ENCODE data around the gene MLH3. TPM values are rescaled to one million over a fixed set of nuclear protein-coding genes. Genes with fewer than 3 reads are reported as not detected.

MLH3 gene
- total and polyA plus RNA-seq, 4 donors = 5.8 to 29.7 (median 9.9) TPM

DNA sequence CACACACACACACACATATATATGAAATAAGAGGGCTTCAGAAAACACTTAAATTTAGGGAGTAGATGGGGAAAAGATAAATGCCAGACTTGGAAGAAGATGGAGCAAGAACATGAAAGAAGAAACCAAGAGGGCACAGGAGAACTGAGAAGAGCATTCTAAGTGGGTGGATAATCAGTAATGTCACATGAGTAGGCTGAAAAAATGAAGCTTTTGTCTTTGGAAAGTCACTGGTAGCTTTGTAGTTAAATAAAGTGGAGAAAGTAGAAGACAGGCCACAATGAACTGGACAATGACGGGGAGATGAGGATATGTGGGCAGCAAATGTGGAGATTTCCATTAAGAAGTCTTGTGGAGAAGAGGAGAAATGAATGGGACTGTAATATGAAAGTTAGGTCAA lies 15.9 kb upstream of the MLH3 start (continued):
- no peak for TF ChIP-seq CTCF (IDR thresholded peaks at IDR 0.05; ENCODE audit: low read depth, low read length, missing input control)

GRCh38 chr14:75066691-75067090 lies 15.4 kb upstream of the MLH3 start:
- Histone ChIP-seq H3K4me3 (ENCODE audit: low read depth in 1 of 3, low read length in 3 of 3) (no peak overlapping the region), H3K27me3 (ENCODE audit: control insufficient read depth in 4 of 4, insufficient read depth in 4 of 4, low read length in 3 of 4) (no peaks in the 10 kb centered on the region), H3K27ac (ENCODE audit: low read depth in 1 of 2, low read length in 2 of 2) (no peak overlapping the region), H3K4me1 (ENCODE audit: control insufficient read depth in 4 of 4, insufficient read depth in 4 of 4, low read length in 3 of 4) (peaks cover 3 to 31% (median 13%) of the 10 kb centered on the region in 4 donors), H3K9ac (ENCODE audit: low read depth in 1 of 2, low read length in 2 of 2) (no peak overlapping the region), H3K9me3 (ENCODE audit: control insufficient read depth in 4 of 4, low read length in 3 of 4) (no peaks in the 10 kb centered on the region), H3K36me3 (ENCODE audit: control insufficient read depth in 4 of 4, insufficient read depth in 3 of 4, low read depth in 1 of 4, low read length in 3 of 4) (no peaks in the 10 kb centered on the region)
- no peak for DNase-seq (ENCODE audit: low spot score)
- no peak for TF ChIP-seq JUND (IDR thresholded peaks at IDR 0.05)
- TF ChIP-seq, protein P1, sequence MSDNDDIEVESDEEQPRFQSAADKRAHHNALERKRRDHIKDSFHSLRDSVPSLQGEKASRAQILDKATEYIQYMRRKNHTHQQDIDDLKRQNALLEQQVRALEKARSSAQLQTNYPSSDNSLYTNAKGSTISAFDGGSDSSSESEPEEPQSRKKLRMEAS (IDR thresholded peaks at IDR 0.05) = no peak
- no peak for TF ChIP-seq FOXA2 (IDR thresholded peaks at IDR 0.05)
- WGBS = 95% methylated on average over 3 of the region's 3 CpGs

GRCh38 chr14:75064205-75064567 lies 12.9 kb upstream of the MLH3 start:
- TF ChIP-seq YY1 (IDR thresholded peaks at IDR 0.05) = no peak
- no peak for TF ChIP-seq HNF4G (IDR thresholded peaks at IDR 0.05)

DNA sequence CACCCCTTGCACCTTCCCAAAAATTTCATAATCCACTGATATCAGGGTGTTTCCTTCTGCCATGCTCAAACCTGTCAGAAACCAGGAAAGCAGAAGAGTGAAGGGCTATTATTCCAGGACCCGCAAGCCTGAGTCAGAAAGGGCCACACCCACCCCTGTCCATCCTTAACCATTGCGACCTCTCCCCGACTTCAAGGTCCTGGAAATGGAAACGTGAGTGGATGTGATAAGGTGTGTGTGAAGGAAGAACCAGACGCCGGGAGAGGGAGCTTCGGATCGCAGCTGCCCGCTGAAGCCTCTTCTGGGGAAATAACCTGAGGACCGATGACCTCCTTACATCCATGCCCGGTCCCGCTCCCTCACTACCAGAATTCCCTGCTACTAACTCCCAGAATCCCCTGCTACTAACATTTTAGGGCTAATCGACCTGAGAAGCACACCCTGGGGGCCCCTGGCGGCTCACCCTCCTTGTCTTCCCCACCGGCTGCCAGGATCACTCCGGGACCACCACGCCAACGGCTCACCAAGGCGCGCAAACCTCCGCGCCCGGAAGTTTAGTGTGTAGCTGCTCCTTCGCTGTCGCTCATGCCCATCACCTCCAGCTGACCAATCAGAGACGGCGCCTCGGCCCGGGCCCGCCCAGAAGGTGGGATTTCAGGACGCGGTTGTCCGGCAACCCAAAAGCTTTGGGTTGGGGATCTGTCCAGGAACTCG lies 12.4 kb upstream of the MLH3 start, which contains the start of gene ACYP1:
Gene ACYP1, minus strand, starts transcription at position 534 of the 714 bp plus-strand sequence. Its CDS starts 471 bp downstream, at position 63.
- Histone ChIP-seq H3K4me3 (ENCODE audit: low read depth in 1 of 3, low read length in 3 of 3) (peak within 1 kb of the TSS; percentile 69 to 85 (median 82)), H3K27ac (ENCODE audit: low read depth in 1 of 2, low read length in 2 of 2) (peak within 1 kb of the TSS; percentile 57 to 72), H3K36me3 (ENCODE audit: control insufficient read depth in 4 of 4, insufficient read depth in 3 of 4, low read depth in 1 of 4, low read length in 3 of 4) (peaks cover 0 to 2% (median 0%) of the 10 kb centered on the region in 4 donors), H3K9ac (ENCODE audit: low read depth in 1 of 2, low read length in 2 of 2) (peak within 1 kb of the TSS; percentile 62 to 77), H3K27me3 (ENCODE audit: control insufficient read depth in 4 of 4, insufficient read depth in 4 of 4, low read length in 3 of 4) (no peaks in the 10 kb centered on the region), H3K4me1 (ENCODE audit: control insufficient read depth in 4 of 4, insufficient read depth in 4 of 4, low read length in 3 of 4) (peaks cover 3 to 15% (median 8%) of the 10 kb centered on the region in 4 donors), H3K9me3 (ENCODE audit: control insufficient read depth in 4 of 4, low read length in 3 of 4) (no peaks in the 10 kb centered on the region)
- peak; percentile 84 for TF ChIP-seq SP1 (IDR thresholded peaks at IDR 0.05)
- TF ChIP-seq TAF1 (conservative IDR thresholded peaks at IDR 0.05) = no peak
- TF ChIP-seq FOXA2 (IDR thresholded peaks at IDR 0.05) = no peak
- no peak for TF ChIP-seq RAD21 (IDR thresholded peaks at IDR 0.05)
- TF ChIP-seq RXRA (IDR thresholded peaks at IDR 0.05) = peak; percentile 88 to 90
- TF ChIP-seq YY1 (IDR thresholded peaks at IDR 0.05) = peak; percentile 15
- TF ChIP-seq NR2F2 (IDR thresholded peaks at IDR 0.05) = no peak
- no peak for TF ChIP-seq JUND (IDR thresholded peaks at IDR 0.05)
- TF ChIP-seq FOXA1 (IDR thresholded peaks at IDR 0.05) = no peak
- TF ChIP-seq CTCF (IDR thresholded peaks at IDR 0.05; ENCODE audit: low read depth, low read length, missing input control) = no peak
- TF ChIP-seq GABPA (IDR thresholded peaks at IDR 0.05 in 1 of 2, conservative IDR thresholded peaks at IDR 0.05 in 1 of 2) = peak in 1 of 2 donors; percentile 60
- TF ChIP-seq HNF4A (conservative IDR thresholded peaks at IDR 0.05) = no peak
- no peak for TF ChIP-seq HNF4G (IDR thresholded peaks at IDR 0.05)
- TF ChIP-seq, protein P2, sequence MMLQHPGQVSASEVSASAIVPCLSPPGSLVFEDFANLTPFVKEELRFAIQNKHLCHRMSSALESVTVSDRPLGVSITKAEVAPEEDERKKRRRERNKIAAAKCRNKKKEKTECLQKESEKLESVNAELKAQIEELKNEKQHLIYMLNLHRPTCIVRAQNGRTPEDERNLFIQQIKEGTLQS (IDR thresholded peaks at IDR 0.05) = no peak
- DNase-seq (ENCODE audit: low spot score) = peak; percentile 97
- WGBS = under 1% methylated on average over 34 of the region's 34 CpGs

More at GRCh38 chr14:75064205-75064567, 12.9 kb upstream of the MLH3 start:
- Histone ChIP-seq H3K27ac (ENCODE audit: low read depth in 1 of 2, low read length in 2 of 2) (no peak overlapping the region), H3K4me1 (ENCODE audit: control insufficient read depth in 4 of 4, insufficient read depth in 4 of 4, low read length in 3 of 4) (peaks cover 3 to 15% (median 9%) of the 10 kb centered on the region in 4 donors), H3K9ac (ENCODE audit: low read depth in 1 of 2, low read length in 2 of 2) (no peak overlapping the region), H3K36me3 (ENCODE audit: control insufficient read depth in 4 of 4, insufficient read depth in 3 of 4, low read depth in 1 of 4, low read length in 3 of 4) (peaks cover 0 to 2% (median 0%) of the 10 kb centered on the region in 4 donors), H3K4me3 (ENCODE audit: low read depth in 1 of 3, low read length in 3 of 3) (peak overlapping the region; percentile 69 to 85 (median 82)), H3K27me3 (ENCODE audit: control insufficient read depth in 4 of 4, insufficient read depth in 4 of 4, low read length in 3 of 4) (no peaks in the 10 kb centered on the region), H3K9me3 (ENCODE audit: control insufficient read depth in 4 of 4, low read length in 3 of 4) (no peaks in the 10 kb centered on the region)
- no peak for DNase-seq (ENCODE audit: low spot score)
- 60% methylated on average over 8 of the region's 8 CpGs for WGBS

All from liver (tissue), 9 donors.